Thoracic aorta (tissue), 2 donors: ENCODE results near the gene CHD2. TPM values are rescaled to one million over a fixed set of nuclear protein-coding genes. Genes with fewer than 3 reads are reported as not detected.
"Not testable (repeated sequence)": the region's sequence is repeated elsewhere in the genome, so short reads cannot be mapped to it uniquely, and the experiment has no call there.

ENCODE experiments used
- ATAC-seq: fragments of 150-250 bp; one replicate; pipeline ENCODE4 v1.8.0; 2017; ENCODE audit warnings: low read depth; ENCODE audit not compliant: insufficient number of reproducible peaks, low FRiP score
- DNase-seq: peaks from one replicate; pipeline ENCODE4 v3.0.0-alpha.2; 2020; ENCODE audit warnings: low spot score
- H3K27ac ChIP-seq, 2 donors: fragments of 200-600 bp; sonication (generic); 1 replicate in 1 of 2; 2 replicates in 1 of 2; pipeline ENCODE4 v1.5.1; 2016; ENCODE audit warnings: mild to moderate bottlenecking in 2 of 2, moderate library complexity in 2 of 2
- H3K27me3 ChIP-seq: fragments of 200-600 bp; sonication (generic); replicated peaks from 2 replicates; pipeline ENCODE4 v1.6.0; 2016; ENCODE audit warnings: mild to moderate bottlenecking; ENCODE audit not compliant: insufficient read depth
- H3K36me3 ChIP-seq: fragments of 200-600 bp; sonication (generic); one replicate; pipeline ENCODE4 v1.5.1; 2016
- H3K4me1 ChIP-seq, 2 donors: fragments of 200-600 bp; sonication (generic); 1 replicate in 1 of 2; 2 replicates in 1 of 2; pipeline versions ENCODE4 v1.5.1 to v1.6.0; 2016; ENCODE audit warnings: low read depth in 2 of 2, mild to moderate bottlenecking in 1 of 2; ENCODE audit not compliant: control insufficient read depth in 1 of 2
- H3K4me3 ChIP-seq: fragments of 200-600 bp; sonication (generic); 2 replicates; pipeline ENCODE4 v1.5.1; 2016; ENCODE audit warnings: mild to moderate bottlenecking
- H3K9me3 ChIP-seq: fragments of 200-600 bp; sonication (generic); 2 replicates; pipeline ENCODE4 v1.5.1; 2016
- total RNA-seq, 2 donors: library from RNA; depleted of rRNA; stranded (reverse); fragments of >200 nt; gene quantifications; one replicate each; pipeline versions ENCODE4 v1.1.0 to v1.2.3, GENCODE V29; 2016
- TF ChIP-seq, protein P1 (sequence below): fragments of 200-600 bp; sonication (generic); IDR thresholded peaks from one replicate; pipeline ENCODE4 v1.5.1; 2019; ENCODE audit warnings: antibody characterized with exemption

The CHD2 gene
- total RNA-seq, 2 donors from 2014 or later, result 143 to 148 TPM

DNA sequence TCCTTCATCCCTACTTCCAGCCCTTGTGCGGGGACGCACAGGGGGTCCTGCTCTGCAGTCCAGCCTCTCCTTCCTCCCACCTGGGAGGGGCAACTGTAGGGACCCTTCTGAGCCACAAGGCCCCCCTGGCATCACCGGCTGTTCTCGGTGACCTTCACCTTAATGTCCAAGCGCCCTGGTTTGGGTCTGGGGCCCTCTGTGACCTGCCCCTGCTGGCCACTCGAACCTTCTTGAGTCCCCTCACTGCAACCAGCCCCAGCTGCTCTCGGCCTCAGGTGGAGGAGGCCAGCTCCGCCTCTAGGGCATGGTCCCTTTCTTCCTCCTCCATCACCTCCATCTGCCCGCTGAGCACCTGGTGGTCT, 131.0 kb downstream of the CHD2 start:
- no peaks in the 10 kb centered on the region for H3K36me3 ChIP-seq
- ATAC-seq (no peak), DNase-seq (no peak)
- TF ChIP-seq, protein P1, sequence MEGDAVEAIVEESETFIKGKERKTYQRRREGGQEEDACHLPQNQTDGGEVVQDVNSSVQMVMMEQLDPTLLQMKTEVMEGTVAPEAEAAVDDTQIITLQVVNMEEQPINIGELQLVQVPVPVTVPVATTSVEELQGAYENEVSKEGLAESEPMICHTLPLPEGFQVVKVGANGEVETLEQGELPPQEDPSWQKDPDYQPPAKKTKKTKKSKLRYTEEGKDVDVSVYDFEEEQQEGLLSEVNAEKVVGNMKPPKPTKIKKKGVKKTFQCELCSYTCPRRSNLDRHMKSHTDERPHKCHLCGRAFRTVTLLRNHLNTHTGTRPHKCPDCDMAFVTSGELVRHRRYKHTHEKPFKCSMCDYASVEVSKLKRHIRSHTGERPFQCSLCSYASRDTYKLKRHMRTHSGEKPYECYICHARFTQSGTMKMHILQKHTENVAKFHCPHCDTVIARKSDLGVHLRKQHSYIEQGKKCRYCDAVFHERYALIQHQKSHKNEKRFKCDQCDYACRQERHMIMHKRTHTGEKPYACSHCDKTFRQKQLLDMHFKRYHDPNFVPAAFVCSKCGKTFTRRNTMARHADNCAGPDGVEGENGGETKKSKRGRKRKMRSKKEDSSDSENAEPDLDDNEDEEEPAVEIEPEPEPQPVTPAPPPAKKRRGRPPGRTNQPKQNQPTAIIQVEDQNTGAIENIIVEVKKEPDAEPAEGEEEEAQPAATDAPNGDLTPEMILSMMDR, result no peak
- peaks cover 39 to 48% of the 10 kb centered on the region in 2 donors for H3K4me1 ChIP-seq
- no peaks in the 10 kb centered on the region for H3K9me3 ChIP-seq
- H3K27me3 ChIP-seq, result no peaks in the 10 kb centered on the region
- peak overlapping the region; percentile 15 for H3K4me3 ChIP-seq
- H3K27ac ChIP-seq, result peak overlapping the region in 1 of 2 donors; percentile 88

GRCh38 chr15:93031557-93032384, 131.6 kb downstream of the CHD2 start:
- not testable (repeated sequence) for H3K27me3 ChIP-seq, H3K9me3 ChIP-seq, H3K27ac ChIP-seq, H3K4me3 ChIP-seq, DNase-seq, ATAC-seq, H3K36me3 ChIP-seq
- H3K4me1 ChIP-seq, result peaks cover 33 to 41% of the 10 kb centered on the region in 2 donors

DNA sequence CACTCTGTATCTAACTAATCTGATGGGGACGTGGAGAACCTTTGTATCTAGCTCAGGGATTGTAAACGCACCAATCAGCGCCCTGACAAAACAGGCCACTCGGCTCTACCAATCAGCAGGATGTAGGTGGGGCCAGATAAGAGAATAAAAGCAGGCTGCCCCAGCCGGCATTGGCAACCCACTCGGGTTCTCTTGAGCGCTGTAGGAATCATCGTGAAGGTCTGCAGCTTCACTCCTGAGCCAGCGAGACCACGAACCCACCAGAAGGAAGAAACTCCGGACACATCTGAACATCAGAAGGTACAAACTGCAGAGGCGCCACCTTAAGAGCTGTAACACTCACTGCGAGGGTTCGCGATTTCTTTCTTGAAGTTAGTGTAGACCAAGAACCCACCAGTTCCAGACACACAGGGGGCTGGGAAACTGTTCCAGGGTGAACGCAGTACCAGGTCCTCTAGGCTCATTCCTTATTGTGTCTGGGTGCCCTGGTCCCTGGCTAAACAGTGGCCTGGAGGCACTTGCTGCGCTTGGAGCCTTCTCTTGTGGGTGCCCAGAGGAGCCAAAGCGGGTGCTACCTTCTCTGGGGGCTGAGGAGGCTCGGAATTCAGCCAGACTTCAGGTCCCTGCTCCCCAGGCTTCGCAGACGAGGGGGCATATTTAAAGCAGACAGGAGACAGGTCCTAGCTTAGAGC, 132.5 kb downstream of the CHD2 start:
- H3K9me3 ChIP-seq, DNase-seq, H3K36me3 ChIP-seq, ATAC-seq, H3K27me3 ChIP-seq, H3K4me3 ChIP-seq, H3K27ac ChIP-seq: not testable (repeated sequence)
- peaks cover 24 to 38% of the 10 kb centered on the region in 2 donors for H3K4me1 ChIP-seq

DNA sequence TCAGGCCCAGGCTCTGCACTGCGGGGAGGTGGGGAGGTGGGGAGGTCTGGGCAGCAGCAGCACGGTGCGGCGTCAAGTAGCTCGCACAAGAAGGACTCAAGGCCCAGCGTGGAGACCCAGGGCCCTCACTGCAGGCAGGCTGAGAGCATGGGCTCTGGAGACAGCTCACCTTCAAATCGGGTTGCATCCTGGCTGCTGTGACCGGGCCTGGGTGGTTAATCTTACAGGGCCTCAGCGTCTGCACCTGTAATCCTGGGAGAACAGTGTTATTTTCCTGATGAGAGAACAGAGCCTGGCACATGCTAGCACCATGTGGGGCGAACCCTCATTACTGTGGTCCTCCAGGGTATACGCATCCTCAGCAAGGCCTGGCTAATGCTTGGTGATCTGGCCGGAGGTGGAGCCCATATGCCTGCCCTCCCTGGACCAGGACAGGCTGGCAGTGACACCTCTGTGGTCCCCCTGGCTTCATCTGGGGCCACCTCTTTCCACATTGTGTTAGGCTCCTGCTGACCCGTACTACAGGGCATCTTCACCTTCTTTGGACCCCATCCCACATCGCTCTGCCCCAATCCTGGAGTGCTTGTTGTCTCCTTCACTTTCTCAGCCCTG, 133.4 kb downstream of the CHD2 start:
- Histone ChIP-seq H3K9me3 (no peaks in the 10 kb centered on the region), H3K36me3 (no peaks in the 10 kb centered on the region), H3K27ac (no peak overlapping the region), H3K4me1 (peaks cover 17 to 36% of the 10 kb centered on the region in 2 donors), H3K4me3 (no peak overlapping the region), H3K27me3 (no peaks in the 10 kb centered on the region)
- DNase-seq (no peak), ATAC-seq (no peak)
- TF ChIP-seq, protein P1, result no peak

DNA sequence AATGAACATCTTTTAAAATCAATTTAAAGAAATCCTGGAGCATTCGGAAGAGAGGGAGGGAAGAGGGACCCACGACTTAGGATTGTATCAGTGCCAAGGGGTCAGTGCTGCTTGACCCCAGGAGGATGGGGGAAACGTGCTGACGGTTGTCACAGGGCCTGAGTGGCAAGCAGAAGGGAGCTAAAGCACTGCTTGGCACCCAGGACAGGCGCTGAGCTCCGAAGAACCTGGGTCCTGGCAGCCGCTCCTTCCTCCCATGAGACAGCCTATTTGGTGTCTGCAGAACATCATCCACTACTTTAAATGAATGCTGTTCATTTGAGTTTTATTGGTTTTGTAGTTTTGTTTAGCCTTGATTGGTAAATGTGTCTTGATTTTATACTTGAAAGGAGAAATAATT, 134.4 kb downstream of the CHD2 start:
- Histone ChIP-seq H3K36me3 (no peaks in the 10 kb centered on the region), H3K4me1 (peaks cover 11 to 30% of the 10 kb centered on the region in 2 donors), H3K9me3 (no peaks in the 10 kb centered on the region), H3K4me3 (no peak overlapping the region), H3K27ac (no peak overlapping the region), H3K27me3 (no peaks in the 10 kb centered on the region)
- no peak for ATAC-seq
- no peak for DNase-seq
- TF ChIP-seq, protein P1, result no peak
